HG02571 (cell line): ENCODE measurements around the gene SHANK3.
"Not testable (repeated sequence)": the region's sequence is repeated elsewhere in the genome, so short reads cannot be mapped to it uniquely, and the experiment has no call there.

Source experiments
- ATAC-seq: cut with Tn5 transposase; IDR thresholded peaks from one replicate; pipeline ENCODE4 v1.9.1; 2021; ENCODE audit warnings: mild to moderate bottlenecking, moderate library complexity; ENCODE audit not compliant: unreplicated experiment

Gene SHANK3

DNA sequence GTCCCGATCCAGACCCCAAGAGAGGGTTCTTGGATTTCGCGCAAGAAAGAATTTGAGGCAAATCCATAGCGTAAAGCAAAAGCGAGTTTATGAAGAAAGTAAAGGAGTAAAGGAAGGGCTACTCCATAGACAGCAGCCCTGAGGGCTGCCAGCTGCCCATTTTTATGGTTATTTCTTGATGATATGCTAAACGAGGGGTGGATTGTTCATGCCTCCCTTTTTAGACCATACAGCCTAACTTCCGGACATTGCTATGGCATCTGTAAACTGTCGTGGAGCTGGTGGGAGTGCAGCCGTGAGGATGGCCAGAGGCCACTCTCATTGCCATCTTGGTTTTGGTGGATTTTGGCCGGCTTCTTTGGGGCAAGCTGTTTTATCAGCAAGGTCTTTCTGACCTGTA, 19.4 kb upstream of the SHANK3 start:
- ATAC-seq: no peak

DNA sequence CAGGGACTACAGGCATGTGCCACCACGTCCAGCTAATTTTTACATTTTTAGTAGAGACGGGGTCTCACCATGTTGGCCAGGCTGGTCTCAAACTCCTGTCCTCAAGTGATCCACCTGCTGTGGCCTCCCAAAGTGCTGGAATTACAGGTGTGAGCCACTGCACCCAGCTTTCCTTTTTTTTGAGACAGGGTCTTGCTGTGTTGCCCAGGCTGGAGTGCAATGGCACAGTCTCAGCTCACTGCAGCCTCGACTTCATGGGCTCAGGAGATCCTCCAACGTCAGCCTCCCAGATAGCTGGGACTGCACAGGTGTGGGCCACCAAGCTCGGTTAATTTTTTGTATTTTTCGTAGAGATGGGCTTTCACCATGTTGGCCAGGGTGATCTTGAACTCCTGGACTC, 18.0 kb upstream of the SHANK3 start:
- not testable (repeated sequence) for ATAC-seq

DNA sequence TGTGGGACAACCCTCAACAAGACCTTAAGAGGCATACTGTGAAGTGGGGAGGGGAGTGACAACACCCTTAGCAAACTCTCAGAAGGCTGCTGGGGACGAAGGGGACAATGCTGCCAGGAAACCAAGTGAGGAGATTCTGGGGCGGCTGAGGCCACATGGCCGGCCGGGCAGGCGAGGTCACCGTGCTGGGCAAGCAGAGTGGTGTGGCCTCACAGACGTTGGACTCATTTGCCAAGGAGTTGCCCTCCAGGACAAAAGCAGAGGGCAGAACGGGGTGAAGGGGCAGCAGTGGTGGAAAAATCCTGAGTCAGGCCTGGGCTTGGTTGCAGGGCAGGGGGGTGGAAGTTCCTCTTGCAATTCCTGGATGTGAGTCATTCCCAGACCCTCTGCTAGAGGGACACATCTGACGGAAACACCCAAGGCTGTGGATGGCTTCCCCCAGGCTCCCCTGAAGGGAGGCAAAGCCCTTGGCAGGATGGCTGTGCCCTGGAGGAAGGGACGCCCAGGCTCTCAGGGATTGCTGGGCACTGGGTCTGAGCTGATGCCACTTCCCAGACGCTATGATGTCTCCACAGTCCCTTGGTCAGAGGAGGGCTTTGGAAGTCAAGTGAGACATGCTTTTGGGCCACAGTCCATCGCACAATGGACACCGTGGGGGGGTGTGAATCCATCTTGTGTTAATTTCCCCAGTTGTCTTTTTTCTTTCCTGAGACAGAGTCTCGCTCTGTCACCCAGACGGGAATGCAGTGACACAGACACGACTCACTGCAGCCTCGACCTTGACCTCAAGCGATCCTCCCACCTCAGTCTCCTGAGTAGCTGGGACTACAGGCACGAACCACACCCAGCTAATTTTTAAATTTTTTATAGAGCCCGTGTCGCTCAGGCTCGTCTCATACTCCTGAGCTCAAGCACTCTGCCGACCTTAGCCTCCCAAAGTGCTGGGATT, 16.2 kb upstream of the SHANK3 start:
- ATAC-seq: no peak

DNA sequence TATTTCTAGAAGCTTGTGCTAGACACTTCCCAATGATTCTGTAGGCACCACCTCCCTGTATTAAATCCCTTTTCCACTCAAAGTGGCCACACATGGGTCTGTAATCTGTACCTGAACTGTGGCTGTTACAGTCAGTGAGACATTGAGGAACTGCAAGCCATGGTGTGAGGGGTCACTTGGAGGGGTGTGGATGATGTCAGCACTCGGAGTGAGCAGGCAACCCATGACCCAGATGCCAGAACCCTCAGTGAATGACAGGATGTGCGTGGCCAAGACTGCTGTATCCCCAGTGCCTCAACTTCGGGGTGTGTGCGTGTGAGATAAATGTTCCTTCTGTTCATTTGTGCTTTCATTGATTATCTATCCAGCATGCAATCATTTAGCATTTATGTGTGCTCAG, 14.7 kb upstream of the SHANK3 start:
- no peak for ATAC-seq

DNA sequence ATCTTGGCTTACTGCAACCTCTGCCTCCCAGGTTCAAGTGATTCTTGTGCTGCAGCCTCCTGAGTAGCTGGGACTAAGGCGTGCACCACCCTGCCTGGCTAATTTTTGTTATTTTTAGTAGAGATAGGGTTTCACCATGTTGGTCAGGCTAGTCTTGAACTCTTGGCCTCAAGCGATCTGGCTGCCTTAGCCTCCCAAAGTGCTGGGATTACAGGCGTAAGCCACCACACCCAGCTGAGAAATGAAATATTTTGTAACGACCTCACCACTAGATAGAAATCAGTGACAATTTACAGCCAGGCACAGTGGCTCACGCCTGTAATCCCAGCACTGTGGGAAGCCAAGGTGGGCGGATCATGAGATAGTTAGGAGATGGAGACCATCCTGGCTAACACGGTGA, 12.9 kb upstream of the SHANK3 start:
- ATAC-seq: not testable (repeated sequence)

DNA sequence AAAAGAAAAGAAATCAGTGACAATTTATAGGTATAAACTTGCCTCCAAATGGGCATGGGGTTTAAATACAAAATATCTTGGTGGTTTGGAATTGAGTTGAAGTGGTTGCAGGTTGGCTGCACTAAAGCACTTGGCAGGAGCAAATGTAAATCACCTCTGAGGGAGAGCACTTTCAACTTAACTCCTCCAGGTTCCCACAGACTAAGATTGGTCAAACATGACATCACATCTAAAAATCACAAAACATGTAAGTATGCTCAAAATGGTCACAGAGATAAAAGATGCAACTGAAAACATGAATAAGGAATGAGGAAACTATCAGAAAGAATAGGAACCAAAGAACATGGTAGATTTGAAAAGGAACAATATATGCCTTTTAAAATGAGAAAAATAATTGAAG, 12.3 kb upstream of the SHANK3 start:
- no peak for ATAC-seq

DNA sequence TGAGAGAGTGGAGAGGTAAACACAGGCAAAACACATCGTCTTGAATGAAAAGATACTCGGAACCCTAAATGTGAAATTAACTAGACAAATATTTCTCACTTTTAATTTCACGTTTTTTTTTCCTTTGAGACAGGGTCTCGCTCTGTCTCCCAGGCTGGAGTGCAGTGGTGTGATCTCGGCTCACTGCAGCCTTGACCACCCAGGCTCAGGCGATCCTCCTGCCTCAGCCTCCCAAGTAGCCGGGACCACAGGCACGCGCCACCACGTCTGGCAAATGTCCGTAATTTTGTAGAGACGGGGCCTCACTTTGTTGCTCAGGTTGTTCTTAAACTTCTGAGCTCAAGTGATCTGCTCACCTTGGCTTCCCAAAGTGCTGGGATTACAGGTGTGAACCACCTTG, 7.4 kb upstream of the SHANK3 start:
- ATAC-seq: no peak

DNA sequence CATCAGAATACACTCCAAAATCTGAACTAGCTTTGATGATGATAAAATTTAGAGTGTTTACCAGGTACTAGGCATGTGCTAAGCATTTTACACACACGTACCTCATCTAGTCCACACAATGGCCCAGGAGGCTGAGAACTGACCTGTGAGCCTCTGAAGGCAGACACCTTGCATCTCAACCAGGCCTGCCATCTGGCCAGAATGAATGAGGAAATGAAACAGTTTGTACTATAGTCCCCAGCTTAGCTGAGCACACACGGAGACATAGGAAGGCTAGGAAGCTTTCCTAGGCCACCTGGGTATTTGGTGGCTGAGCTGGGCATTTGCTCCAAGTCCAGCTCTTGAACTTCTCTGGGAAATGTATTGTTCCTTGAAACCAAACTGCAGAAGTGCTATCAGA, 6.9 kb upstream of the SHANK3 start:
- no peak for ATAC-seq

DNA sequence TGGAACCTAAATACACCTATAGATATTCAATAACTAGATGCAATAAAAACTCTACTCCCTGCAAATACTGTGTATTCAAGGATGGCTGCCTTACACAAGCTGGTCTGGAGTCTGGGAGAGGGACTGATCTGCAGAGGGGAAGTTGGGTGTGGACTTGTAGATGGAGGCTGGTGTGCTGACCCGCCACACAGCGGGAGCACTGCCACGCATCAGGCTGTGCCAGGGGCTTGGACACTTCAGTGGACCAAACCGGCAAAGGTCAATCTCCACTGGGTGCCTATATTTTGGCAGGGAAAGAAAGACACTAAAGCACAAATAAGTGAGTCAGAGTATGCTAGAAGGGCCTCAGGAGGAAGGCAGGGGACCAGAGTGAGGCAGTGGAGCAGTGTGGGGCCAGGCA, 2.1 kb upstream of the SHANK3 start:
- no peak for ATAC-seq

DNA sequence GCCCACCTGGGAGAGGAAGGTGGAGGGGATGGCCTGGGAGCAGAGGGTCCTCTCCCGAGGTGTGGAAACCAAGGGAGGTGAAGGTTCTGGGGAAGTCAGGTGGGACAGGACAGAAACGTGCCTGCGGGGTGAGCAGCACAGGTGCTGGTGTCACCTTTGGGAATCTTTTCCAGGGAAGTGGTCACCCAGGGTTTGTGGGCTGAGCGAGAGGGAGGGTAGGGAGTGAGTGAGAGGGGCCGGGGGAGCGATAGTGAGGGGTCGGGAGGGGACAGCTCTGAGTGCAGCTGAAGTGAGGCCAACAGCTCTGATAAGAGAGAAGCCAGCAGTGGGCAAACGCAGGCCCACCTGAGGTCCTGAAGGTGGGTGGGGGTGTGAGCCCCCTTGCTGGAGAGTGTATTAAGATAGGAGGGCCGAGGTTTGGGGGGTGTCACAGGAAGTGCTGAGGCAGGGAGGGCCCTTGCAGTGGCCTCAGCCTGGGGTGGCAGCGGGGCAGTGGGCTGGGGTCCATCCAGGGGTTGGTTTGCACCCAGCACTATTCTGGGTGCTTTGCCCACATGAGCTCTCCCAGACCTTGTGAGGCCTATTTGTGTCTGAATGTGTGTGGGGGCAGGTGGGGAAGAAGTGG, 1.6 kb upstream of the SHANK3 start:
- no peak for ATAC-seq

DNA sequence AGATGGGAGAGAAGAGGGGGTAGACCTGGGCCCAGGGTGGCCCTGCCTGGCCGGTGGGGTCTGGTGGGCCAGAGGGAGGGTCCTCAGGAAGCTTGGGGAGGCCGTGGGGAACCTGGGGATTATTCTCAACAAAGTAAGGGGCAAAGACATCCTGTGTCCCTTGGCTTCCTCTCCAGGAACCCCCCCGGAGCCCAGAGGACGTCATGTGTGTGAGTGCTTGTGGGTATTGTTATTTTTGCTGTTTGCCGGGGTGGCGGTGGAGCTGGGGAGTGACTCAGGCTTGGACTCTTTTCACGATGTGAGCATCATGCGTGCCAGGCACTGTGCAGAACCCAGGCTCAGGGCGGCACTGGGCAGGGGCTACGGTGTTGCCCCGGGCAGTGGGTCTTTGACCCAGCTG, 982 bp upstream of the SHANK3 start:
- ATAC-seq: no peak

DNA sequence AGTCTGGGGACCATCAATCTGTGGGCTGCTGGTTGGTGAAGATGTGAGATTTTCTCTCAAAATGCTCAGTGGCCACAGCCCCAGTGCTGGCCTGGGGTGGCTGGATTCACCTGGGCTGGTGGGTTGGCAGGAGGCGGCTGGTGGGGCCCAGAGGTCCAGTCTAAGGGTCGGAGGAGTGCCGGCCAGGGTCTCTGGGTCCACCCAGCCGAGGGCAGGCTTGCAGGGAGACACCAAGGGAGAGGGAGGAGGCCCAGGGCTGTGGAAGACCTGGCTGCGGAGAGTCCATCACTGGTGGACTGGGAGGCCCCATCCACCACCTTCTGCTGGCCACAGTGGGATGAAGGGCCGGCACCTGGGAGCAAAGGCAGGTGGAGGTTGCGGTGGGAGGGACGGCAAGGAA, 582 bp upstream of the SHANK3 start:
- no peak for ATAC-seq

DNA sequence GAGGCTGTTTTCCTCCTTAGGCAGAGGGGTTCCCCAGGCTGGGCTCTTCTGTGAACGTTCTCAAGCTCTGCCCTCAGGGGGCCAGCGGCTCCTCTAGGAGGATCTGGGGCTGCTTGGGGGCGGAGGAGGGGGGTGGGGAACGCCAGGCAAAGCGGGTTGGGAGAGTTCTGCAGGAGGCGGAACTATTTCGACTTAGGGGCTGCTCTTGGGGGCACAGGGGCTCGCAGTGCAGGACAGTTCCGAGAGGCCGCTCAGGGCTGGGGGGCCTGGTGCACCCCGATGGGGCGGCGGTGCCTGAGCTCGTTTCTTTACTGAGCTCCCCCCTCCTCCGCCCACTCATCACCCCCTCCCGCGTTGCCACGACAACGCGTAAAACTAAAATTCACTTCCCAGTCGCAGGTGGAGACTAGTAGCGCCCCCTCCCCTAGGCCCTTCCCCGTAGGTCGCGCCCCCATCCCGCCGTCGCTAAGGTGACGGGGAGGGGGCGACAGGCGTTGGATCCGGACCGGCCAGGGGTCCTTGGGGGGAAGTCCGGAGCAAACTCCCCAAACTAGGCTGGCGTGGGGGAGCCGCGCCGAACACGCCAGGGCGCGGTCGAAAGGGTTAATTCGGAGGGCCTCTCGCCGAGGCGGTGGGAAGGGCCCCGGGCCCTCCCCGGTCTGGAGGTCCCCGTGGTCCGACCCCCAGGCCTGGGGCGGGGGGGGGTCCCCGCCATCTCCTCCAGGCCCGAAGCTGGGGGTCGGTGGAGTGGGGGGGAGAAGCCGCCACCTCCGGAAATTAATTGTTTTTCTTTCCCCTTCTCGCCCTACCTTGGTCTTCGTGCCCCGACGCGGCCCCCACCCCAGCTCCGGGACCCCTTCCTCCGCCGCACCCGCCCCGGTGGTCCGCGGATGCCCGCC, 857 bp downstream of the SHANK3 start:
- no peak for ATAC-seq

DNA sequence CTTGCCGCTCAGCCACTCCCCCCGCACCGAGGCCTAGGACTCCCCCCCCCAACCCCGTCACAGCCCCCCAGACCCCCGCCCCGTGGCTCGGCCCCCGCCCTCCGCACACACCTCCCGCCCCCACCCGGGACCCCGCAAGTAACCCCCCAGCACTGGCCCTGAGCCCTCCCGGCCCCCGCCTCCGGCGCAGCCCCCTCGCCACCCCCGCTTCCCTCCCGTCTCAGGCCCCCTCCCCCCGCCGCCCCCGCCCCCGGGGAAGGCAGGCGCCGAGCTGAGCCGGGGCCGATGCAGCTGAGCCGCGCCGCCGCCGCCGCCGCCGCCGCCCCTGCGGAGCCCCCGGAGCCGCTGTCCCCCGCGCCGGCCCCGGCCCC, 1.5 kb downstream of the SHANK3 start:
- no peak for ATAC-seq

DNA sequence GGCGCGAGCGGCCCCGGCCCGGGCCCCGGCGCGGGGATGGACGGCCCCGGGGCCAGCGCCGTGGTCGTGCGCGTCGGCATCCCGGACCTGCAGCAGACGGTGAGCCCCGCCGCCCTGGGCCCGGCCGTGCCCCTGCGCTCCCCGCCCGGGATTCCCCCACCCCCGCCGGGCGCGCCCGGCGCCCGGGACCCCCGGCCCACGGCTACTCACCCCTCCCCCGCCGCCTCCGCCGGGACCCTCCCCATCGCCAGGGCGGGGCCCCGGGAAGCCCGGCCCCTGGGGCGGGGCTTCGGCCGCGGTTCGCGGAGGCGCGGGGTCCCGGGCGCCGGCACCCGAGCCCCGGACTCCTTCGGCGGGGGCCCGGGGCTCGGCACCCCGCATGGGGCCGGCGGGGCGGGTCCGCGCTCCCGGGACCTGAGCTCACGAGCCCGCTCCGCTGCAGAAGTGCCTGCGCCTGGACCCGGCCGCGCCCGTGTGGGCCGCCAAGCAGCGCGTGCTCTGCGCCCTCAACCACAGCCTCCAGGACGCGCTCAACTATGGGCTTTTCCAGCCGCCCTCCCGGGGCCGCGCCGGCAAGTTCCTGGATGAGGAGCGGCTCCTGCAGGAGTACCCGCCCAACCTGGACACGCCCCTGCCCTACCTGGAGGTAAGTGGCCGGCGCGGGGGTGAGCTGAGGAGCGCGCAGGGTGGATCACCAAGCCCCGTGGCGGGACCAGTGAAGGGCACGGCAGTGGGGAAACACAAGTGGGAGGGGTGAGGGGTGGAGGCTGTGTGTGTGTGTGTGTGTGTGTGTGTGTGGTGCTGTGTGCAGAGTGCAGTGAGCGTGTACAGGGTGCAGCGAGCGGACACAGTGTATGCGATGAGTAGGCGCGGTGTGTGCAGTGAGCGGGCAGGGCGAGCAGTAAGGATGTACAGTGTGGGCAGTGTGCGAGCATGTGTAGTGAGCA, 2.3 kb downstream of the SHANK3 start:
- ATAC-seq: no peak

DNA sequence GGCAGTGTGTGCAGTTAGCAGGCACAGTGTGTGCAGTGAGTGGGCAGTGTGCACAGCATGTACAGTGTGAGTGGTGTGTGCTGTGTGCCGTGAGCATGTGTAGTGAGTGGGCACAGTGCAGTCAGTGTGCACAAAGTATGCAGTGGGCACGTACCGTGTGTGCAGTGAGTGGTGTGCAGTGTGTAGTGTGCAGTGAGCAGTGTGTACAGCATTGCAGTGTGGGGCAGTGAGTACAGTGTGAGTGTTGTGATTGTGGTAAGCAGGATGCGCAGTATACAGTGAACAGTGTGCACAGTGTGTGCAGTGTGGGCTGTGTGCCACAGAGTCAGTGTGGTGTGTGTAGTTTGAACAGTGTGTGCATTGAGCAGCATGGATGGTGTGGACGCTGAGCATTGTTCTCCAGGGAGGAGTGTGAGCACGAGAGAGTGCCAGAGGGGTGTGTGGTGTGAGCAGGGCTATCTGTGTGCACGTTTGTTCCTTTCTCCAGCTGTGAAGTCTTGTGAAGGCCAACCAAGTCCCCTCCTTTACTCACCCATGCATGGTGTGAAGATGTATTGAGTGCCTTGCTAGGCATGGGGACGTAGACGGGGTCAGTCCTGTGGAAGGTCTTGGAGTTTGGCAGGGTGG, 3.0 kb downstream of the SHANK3 start:
- no peak for ATAC-seq

DNA sequence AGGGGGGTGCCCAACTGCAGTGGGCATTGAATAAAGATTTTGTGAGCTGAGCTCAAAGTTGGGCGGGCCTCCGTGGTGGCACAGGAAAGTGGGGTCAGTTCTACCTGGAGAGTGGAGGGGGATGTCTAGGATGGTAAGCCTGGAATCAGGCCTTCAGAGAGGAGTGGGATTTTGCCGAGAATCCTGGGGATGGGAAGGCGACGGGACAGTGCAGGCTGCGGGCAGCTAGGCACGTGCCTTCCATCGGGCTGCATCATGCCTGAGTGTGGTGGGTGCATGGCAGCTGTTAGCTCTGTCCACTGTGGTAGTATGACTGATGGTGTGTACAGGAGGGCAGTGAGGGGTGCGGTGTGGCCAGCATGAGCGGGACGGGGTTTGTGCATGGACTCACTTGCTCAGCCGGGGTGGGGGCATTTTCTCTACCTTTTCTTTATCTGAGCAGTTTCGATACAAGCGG, 3.6 kb downstream of the SHANK3 start:
- no peak for ATAC-seq

DNA sequence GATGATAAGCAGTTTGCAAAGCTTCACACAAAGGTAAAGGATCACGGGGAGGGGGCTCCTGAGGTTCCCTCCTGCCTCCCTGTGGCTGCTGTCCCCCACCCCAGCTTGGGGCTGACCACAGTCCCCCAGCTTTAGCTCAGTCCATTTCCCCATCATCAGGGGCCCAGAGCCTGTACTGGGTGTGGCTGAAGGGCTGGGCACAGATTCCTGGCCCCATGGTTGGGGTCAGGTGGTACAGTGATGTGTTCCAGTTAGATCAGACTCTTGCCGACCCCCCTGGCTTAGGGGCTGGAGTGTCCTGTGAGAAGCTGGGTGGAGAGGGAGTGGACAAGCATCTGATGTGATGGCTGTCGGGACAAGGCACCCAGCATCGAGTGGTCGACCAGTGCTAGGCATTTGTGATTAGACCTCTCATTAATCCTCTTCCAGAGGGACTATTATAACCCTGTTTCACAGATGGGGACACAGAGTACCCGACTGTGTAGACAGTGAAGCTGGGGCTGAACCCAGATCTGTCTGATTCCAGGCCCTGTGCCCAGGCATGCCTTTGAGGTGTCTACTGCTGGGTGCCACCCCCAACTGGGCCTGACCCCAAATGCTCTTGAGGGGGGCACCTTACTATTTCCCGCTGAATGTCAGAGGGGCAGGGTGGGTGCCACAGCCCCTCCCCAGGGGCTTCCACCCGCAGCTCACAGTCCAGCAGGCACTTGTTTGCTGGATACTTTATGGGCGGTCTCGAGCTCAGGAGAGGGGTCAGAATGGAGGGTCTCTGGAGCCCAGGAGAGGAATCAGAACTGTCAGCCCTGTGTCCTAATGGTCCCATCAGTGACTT, 4.3 kb downstream of the SHANK3 start:
- no peak for ATAC-seq
